Loucy (cell line): ENCODE measurements around the gene TUBG1.

ENCODE experiments used
- EZH2phosphoT487 ChIP-seq: fragments of 200-600 bp; IDR thresholded peaks from 2 replicates; pipeline ENCODE4 v1.6.1; 2018; ENCODE audit warnings: antibody characterized with exemption, mild to moderate bottlenecking, moderate library complexity, borderline replicate concordance
- TF ChIP-seq, protein P1 (sequence below): fragments of 200-600 bp; sonication (generic); conservative IDR thresholded peaks from 2 replicates; pipeline ENCODE4 v1.5.1; 2014; ENCODE audit warnings: mild to moderate bottlenecking, antibody characterized with exemption, low read length

DNA sequence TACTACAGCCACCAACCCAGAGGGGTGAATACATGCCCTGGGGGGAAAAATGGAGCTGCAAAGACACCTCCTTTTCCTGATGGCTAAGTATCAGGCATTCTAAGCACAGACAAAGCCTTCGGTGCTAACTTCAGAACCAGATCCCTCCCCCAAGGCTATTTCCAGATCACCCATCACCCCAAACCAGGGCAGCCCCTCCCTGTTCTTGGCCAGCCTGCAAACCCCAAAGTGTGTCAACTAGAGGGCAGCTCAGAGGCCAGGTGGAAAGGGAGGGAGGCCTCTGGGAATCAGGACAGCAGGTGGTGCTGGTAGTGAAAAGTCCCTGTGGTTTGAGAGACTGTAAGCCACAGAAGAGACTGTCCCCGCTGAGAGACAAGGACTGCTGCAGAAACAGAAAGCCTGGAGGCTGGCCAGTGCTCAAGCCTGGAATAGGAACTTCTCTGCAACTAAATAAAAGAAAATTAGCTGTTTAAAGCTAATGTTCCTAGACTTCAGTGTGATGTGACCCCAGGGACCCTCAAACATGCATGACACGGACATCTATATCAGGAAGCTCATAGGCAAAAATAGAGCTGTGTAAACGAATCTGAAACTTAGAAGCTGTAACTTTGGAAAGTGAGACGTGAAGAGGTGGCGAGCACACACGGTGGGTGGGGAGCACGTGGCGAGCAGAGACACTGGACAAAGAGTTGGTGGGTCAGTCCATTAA lies 9.1 kb downstream of the TUBG1 start:
- TF ChIP-seq, protein P1, sequence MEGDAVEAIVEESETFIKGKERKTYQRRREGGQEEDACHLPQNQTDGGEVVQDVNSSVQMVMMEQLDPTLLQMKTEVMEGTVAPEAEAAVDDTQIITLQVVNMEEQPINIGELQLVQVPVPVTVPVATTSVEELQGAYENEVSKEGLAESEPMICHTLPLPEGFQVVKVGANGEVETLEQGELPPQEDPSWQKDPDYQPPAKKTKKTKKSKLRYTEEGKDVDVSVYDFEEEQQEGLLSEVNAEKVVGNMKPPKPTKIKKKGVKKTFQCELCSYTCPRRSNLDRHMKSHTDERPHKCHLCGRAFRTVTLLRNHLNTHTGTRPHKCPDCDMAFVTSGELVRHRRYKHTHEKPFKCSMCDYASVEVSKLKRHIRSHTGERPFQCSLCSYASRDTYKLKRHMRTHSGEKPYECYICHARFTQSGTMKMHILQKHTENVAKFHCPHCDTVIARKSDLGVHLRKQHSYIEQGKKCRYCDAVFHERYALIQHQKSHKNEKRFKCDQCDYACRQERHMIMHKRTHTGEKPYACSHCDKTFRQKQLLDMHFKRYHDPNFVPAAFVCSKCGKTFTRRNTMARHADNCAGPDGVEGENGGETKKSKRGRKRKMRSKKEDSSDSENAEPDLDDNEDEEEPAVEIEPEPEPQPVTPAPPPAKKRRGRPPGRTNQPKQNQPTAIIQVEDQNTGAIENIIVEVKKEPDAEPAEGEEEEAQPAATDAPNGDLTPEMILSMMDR = peak; percentile 37; the same call in 1 of the 2 replicates
- TF ChIP-seq EZH2phosphoT487 = no peak
